Stimulated activated CD4-positive, alpha-beta T cell treated with anti-CD3 and anti-CD28 coated beads, Interleukin-12 subunit alpha, Interleukin-12 subunit beta, amount 100 ng/mL, for 24 hours (primary cell): Measurements from ENCODE around the gene PRAMEF12.
"Not testable (repeated sequence)": the region's sequence is repeated elsewhere in the genome, so short reads cannot be mapped to it uniquely, and the experiment has no call there.

ENCODE experiments used
- DNase-seq, 2 experiments: peaks; one replicate each; pipeline ENCODE4 v3.0.0-alpha.2; 2020; ENCODE audit warnings: low read depth in 2 of 2

Gene PRAMEF12

GRCh38 chr1:12770620-12771019, 2.9 kb upstream of the PRAMEF12 start:
- no peak for DNase-seq

- DNase-seq: no peak
Observed at GRCh38 chr1:12771186-12771585, 2.4 kb upstream of the PRAMEF12 start.

GRCh38 chr1:12772520-12772919, 1.0 kb upstream of the PRAMEF12 start:
- DNase-seq: no peak

GRCh38 chr1:12774801-12775345, 1.3 kb downstream of the PRAMEF12 start:
- no peak for DNase-seq

GRCh38 chr1:12775443-12775842, 1.9 kb downstream of the PRAMEF12 start:
- no peak for DNase-seq

- no peak for DNase-seq
Observed at GRCh38 chr1:12776801-12777557, 3.4 kb downstream of the PRAMEF12 start.

GRCh38 chr1:12778061-12778460, 4.5 kb downstream of the PRAMEF12 start:
- no peak for DNase-seq

GRCh38 chr1:12778907-12779306, 5.4 kb downstream of the PRAMEF12 start:
- DNase-seq: no peak

- DNase-seq: not testable (repeated sequence)
Observed at GRCh38 chr1:12781488-12781887, 8.0 kb downstream of the PRAMEF12 start.

GRCh38 chr1:12783783-12784182, 10.2 kb downstream of the PRAMEF12 start:
- DNase-seq: not testable (repeated sequence)

- DNase-seq: not testable (repeated sequence)
Observed at GRCh38 chr1:12784729-12785128, 11.2 kb downstream of the PRAMEF12 start.

- not testable (repeated sequence) for DNase-seq
Observed at GRCh38 chr1:12791097-12791496, 17.6 kb downstream of the PRAMEF12 start, which contains the start of gene PRAMEF1. PRAMEF1 (plus strand) TSS chr1:12791397; CDS start chr1:12793228, 1,831 bp downstream.

GRCh38 chr1:12798911-12799310, 25.4 kb downstream of the PRAMEF12 start:
- DNase-seq: no peak

- DNase-seq: no peak
Observed at GRCh38 chr1:12799730-12800129, 26.2 kb downstream of the PRAMEF12 start.

- no peak for DNase-seq
Observed at GRCh38 chr1:12809933-12810332, 36.4 kb downstream of the PRAMEF12 start.

GRCh38 chr1:12810691-12811408, 37.3 kb downstream of the PRAMEF12 start:
- no peak for DNase-seq

GRCh38 chr1:12811409-12811784, 37.9 kb downstream of the PRAMEF12 start:
- no peak for DNase-seq

- DNase-seq: not testable (repeated sequence)
Observed at GRCh38 chr1:12819061-12819460, 45.5 kb downstream of the PRAMEF12 start.
